ENCODE results near the gene SH3BGR. TPM values are rescaled to one million over a fixed set of nuclear protein-coding genes. Genes with fewer than 3 reads are reported as not detected.

SH3BGR gene
- total and polyA plus RNA-seq, 2 of the 8 experiments (the other 6 are each of a cell fraction or from before 2014, with no cell fraction given): 2.1 to 5.9 TPM

- TF ChIP-seq CHD7 (IDR thresholded peaks at IDR 0.05; ENCODE audit: insufficient replicate concordance, low read length) (no peak), TAF1 (IDR thresholded peaks at IDR 0.05; ENCODE audit: low read depth, low read length) (no peak), EGR1 (IDR thresholded peaks at IDR 0.05; ENCODE audit: borderline replicate concordance, low read depth, low read length) (no peak)
Measured at GRCh38 chr21:39513735-39514134, 62.0 kb downstream of the SH3BGR start (continued).
